Neural progenitor cell (in vitro differentiated cells): ENCODE data around the gene RASSF4. TPM values are rescaled to one million over a fixed set of nuclear protein-coding genes. Genes with fewer than 3 reads are reported as not detected.

Source experiments
- DNase-seq: peaks from one replicate; pipeline ENCODE4 v3.0.0-alpha.2; 2016; ENCODE audit warnings: low spot score
- H2AFZ ChIP-seq: fragments of 200-600 bp; sonication (generic); replicated peaks from 2 replicates; pipeline ENCODE4 v1.6.1; 2016; ENCODE audit warnings: antibody characterized with exemption
- H3F3A ChIP-seq: fragments of 200-600 bp; sonication (generic); 2 replicates; pipeline ENCODE4 v1.6.1; 2016; ENCODE audit warnings: antibody characterized with exemption, low read depth
- H3K27ac ChIP-seq: fragments of 200-600 bp; sonication (generic); 2 replicates; pipeline ENCODE4 v1.5.1; 2016; ENCODE audit warnings: mild to moderate bottlenecking
- H3K27me3 ChIP-seq: fragments of 200-600 bp; sonication (generic); 2 replicates; pipeline ENCODE4 v1.6.1; 2016; ENCODE audit warnings: mild to moderate bottlenecking, moderate library complexity
- H3K36me3 ChIP-seq: fragments of 200-600 bp; sonication (generic); 2 replicates; pipeline ENCODE4 v1.5.1; 2016
- H3K4me1 ChIP-seq: fragments of 200-600 bp; sonication (generic); 2 replicates; pipeline ENCODE4 v1.6.1; 2016; ENCODE audit warnings: mixed run types
- H3K4me2 ChIP-seq: fragments of 200-600 bp; sonication (generic); 2 replicates; pipeline ENCODE4 v1.6.1; 2016
- H3K4me3 ChIP-seq: fragments of 200-600 bp; sonication (generic); 2 replicates; pipeline ENCODE4 v1.5.1; 2016
- H3K79me2 ChIP-seq: fragments of 200-600 bp; sonication (generic); 2 replicates; pipeline ENCODE4 v1.6.1; 2016; ENCODE audit warnings: low read depth
- H3K9ac ChIP-seq: fragments of 200-600 bp; sonication (generic); 2 replicates; pipeline ENCODE4 v1.6.1; 2016
- H3K9me3 ChIP-seq: fragments of 200-600 bp; sonication (generic); 2 replicates; pipeline ENCODE4 v1.5.1; 2016; ENCODE audit warnings: low read depth
- H4K20me1 ChIP-seq: fragments of 200-600 bp; sonication (generic); 2 replicates; pipeline ENCODE4 v1.6.1; 2016; ENCODE audit warnings: low read depth
- H3K27ac Mint-ChIP-seq: 3 replicates; pipeline ENCODE4 v1.8.0; 2021; ENCODE audit warnings: mixed read lengths
- H3K27me3 Mint-ChIP-seq: 2 replicates; pipeline ENCODE4 v1.8.0; 2022; ENCODE audit warnings: low read depth, mild to moderate bottlenecking, inconsistent platforms, moderate library complexity, mixed read lengths; ENCODE audit not compliant: insufficient read depth
- H3K36me3 Mint-ChIP-seq: 3 replicates; pipeline ENCODE4 v1.8.0; 2021; ENCODE audit warnings: mixed read lengths
- H3K4me1 Mint-ChIP-seq: 3 replicates; pipeline ENCODE4 v1.8.0; 2021; ENCODE audit warnings: mixed read lengths
- H3K4me3 Mint-ChIP-seq: 3 replicates; pipeline ENCODE4 v1.8.0; 2021; ENCODE audit warnings: mild to moderate bottlenecking, moderate library complexity, mixed read lengths
- H3K9me3 Mint-ChIP-seq: 3 replicates; pipeline ENCODE4 v1.8.0; 2020; ENCODE audit warnings: mixed read lengths
- EZH2 ChIP-seq: fragments of 200-600 bp; sonication (generic); IDR thresholded peaks from 2 replicates; pipeline ENCODE4 v1.6.1; 2017; ENCODE audit warnings: antibody characterized with exemption, mild to moderate bottlenecking, moderate library complexity
- EZH2phosphoT487 ChIP-seq: fragments of 200-600 bp; sonication (generic); IDR thresholded peaks from 2 replicates; pipeline ENCODE4 v1.6.1; 2017; ENCODE audit warnings: antibody characterized with exemption
- total RNA-seq: library from RNA; depleted of rRNA; stranded (reverse); fragments of >200 nt; gene quantifications from 2 replicates; pipeline ENCODE4 v1.2.3, GENCODE V29; 2015; ENCODE audit warnings: low replicate concordance
- TF ChIP-seq, protein P1 (sequence below): fragments of 200-600 bp; sonication (generic); IDR thresholded peaks from 2 replicates; pipeline ENCODE4 v1.5.1; 2017; ENCODE audit warnings: antibody characterized with exemption, mild to moderate bottlenecking

RASSF4 gene
- total RNA-seq, 1 donor from 2014 or later, result 3.1 TPM

DNA sequence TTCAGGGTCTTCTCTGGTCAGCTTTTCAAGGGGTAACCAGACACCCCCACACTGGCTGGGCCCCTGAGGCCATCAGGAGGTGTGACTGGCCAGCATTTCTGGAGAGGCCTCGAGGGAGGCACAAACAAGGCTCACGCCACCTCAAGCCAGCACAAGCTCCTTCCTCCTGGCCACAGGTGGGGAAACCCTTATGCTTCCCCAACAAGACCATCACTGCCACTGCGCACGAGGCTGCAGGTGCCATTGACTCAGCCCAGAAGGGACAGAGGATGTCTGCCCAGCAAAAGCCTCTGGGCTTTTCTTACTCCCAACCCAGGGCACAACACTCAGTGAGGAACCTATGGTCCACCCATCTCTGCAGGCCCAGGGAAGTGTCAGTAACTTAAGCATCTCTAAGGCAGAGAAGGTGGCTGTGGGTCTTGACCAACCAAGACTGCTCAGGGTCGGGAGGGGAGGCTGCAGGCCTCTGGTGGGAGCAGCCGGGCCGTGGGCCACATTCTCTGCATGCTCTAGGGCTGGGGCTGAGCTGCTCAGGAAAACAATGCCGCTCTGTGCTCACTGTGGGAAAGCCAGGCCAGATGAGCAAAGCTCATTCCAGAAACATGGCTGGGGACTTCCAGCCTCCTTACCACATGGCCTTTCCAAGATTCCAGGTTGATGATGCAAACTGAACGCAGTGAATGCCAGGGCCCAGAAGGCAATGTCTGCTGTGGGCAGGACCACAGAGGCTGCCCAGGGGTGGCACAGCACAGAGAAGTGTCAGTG, 24.2 kb upstream of the RASSF4 start:
- Histone ChIP-seq H4K20me1 (no peaks in the 10 kb centered on the region), H3K79me2 (no peaks in the 10 kb centered on the region), H3K36me3 (no peaks in the 10 kb centered on the region), H3K4me3 (no peak overlapping the region), H3F3A (no peaks in the 10 kb centered on the region), H3K4me2 (no peak overlapping the region), H3K27me3 (no peaks in the 10 kb centered on the region), H3K9ac (no peak overlapping the region), H3K9me3 (no peaks in the 10 kb centered on the region), H2AFZ (no peak overlapping the region), H3K4me1 (no peaks in the 10 kb centered on the region), H3K27ac (no peak overlapping the region)
- Mint-ChIP-seq H3K4me3 (no peak overlapping the region), H3K9me3 (peaks cover 3% of the 10 kb centered on the region), H3K27me3 (peaks cover 7% of the 10 kb centered on the region), H3K27ac (no peak overlapping the region), H3K4me1 (no peaks in the 10 kb centered on the region), H3K36me3 (no peaks in the 10 kb centered on the region)
- TF ChIP-seq EZH2 (no peak), EZH2phosphoT487 (no peak)
- TF ChIP-seq, protein P1, sequence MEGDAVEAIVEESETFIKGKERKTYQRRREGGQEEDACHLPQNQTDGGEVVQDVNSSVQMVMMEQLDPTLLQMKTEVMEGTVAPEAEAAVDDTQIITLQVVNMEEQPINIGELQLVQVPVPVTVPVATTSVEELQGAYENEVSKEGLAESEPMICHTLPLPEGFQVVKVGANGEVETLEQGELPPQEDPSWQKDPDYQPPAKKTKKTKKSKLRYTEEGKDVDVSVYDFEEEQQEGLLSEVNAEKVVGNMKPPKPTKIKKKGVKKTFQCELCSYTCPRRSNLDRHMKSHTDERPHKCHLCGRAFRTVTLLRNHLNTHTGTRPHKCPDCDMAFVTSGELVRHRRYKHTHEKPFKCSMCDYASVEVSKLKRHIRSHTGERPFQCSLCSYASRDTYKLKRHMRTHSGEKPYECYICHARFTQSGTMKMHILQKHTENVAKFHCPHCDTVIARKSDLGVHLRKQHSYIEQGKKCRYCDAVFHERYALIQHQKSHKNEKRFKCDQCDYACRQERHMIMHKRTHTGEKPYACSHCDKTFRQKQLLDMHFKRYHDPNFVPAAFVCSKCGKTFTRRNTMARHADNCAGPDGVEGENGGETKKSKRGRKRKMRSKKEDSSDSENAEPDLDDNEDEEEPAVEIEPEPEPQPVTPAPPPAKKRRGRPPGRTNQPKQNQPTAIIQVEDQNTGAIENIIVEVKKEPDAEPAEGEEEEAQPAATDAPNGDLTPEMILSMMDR, result no peak
- no peak for DNase-seq

DNA sequence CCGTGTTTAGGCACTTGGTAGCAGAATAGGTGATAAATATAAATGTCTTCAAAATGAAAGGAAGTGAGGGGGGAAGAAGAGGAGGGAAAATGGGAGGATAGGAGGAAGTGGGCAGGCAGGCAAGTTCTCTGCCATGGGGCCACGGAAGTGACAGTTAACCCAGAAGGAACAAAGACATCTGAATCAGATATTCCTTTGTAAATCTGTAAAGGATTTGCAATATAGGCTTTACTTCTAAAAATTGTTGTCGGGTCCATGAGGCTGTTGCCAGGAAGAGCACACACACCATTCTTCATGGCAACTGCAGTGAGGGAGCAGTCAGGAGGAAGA, 23.7 kb upstream of the RASSF4 start:
- no peaks in the 10 kb centered on the region for H3K79me2 ChIP-seq
- H3K27ac ChIP-seq, result no peak overlapping the region
- Mint-ChIP-seq H3K27ac (no peak overlapping the region), H3K9me3 (peaks cover 3% of the 10 kb centered on the region), H3K36me3 (no peaks in the 10 kb centered on the region), H3K4me1 (no peaks in the 10 kb centered on the region), H3K4me3 (no peak overlapping the region), H3K27me3 (peaks cover 5% of the 10 kb centered on the region)
- H3K9ac ChIP-seq, result no peak overlapping the region
- H3K4me3 ChIP-seq, result no peak overlapping the region
- H3F3A ChIP-seq, result no peaks in the 10 kb centered on the region
- no peaks in the 10 kb centered on the region for H4K20me1 ChIP-seq
- H3K4me1 ChIP-seq, result no peaks in the 10 kb centered on the region
- no peak for TF ChIP-seq EZH2
- TF ChIP-seq, protein P1, result no peak
- TF ChIP-seq EZH2phosphoT487, result no peak
- no peak for DNase-seq
- H3K9me3 ChIP-seq, result no peaks in the 10 kb centered on the region
- no peak overlapping the region for H3K4me2 ChIP-seq
- no peaks in the 10 kb centered on the region for H3K36me3 ChIP-seq
- no peaks in the 10 kb centered on the region for H3K27me3 ChIP-seq
- no peak overlapping the region for H2AFZ ChIP-seq

DNA sequence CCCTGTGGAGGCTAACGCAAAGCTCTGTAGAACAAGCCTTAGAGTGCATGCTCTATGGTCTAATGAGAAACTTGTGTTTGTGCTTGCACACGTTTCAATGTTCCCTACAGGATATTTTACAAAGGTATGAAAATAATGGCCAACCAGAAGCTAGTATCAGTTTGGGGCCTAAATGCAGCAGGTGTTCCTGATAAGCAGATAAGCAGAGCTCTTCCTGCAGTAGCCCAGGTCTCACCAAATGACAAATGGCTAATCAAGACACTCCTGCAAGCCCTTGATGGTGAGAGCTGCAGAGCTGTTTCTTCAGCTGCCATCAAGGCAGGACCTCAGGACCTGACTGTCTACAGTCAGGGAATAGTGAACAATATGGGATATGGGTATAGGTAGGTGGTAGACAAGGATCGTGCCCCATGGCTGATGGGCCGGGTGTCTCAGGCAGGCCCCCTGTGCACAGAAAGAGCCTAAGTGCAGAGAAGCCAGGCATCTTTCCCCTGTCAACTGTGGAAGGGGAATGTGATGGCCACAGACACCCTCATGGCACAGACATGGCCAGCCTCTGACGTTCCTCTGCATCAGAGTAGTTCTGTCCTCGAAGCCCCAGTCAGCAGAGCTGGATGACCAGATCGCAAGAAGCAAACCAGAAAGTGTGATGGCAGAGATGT, 23.2 kb upstream of the RASSF4 start:
- Histone ChIP-seq H3K4me1 (no peaks in the 10 kb centered on the region), H3K36me3 (no peaks in the 10 kb centered on the region), H3K27ac (no peak overlapping the region), H3K27me3 (no peaks in the 10 kb centered on the region), H3K9me3 (no peaks in the 10 kb centered on the region), H3K79me2 (no peaks in the 10 kb centered on the region), H3K4me2 (no peak overlapping the region), H4K20me1 (no peaks in the 10 kb centered on the region), H3K4me3 (no peak overlapping the region), H2AFZ (no peak overlapping the region), H3K9ac (no peak overlapping the region), H3F3A (no peaks in the 10 kb centered on the region)
- H3K27ac Mint-ChIP-seq, result no peak overlapping the region
- no peaks in the 10 kb centered on the region for H3K36me3 Mint-ChIP-seq
- no peak overlapping the region for H3K4me3 Mint-ChIP-seq
- H3K4me1 Mint-ChIP-seq, result no peaks in the 10 kb centered on the region
- peaks cover 3% of the 10 kb centered on the region for H3K9me3 Mint-ChIP-seq
- DNase-seq, result no peak
- no peaks in the 10 kb centered on the region for H3K27me3 Mint-ChIP-seq
- no peak for TF ChIP-seq EZH2
- TF ChIP-seq, protein P1, result no peak
- TF ChIP-seq EZH2phosphoT487, result no peak
